Measurements from ENCODE around the gene PLPPR1.
"Not testable (repeated sequence)": the region's sequence is repeated elsewhere in the genome, so short reads cannot be mapped to it uniquely, and the experiment has no call there.

Gene PLPPR1

GRCh38 chr9:101127369-101127768 lies 98.8 kb downstream of the PLPPR1 start:
- DNase-seq, result not testable (repeated sequence)

- no peak for DNase-seq
Observed at GRCh38 chr9:101128623-101129022, 100.1 kb downstream of the PLPPR1 start.

- no peak for DNase-seq
Observed at GRCh38 chr9:101130054-101130453, 101.5 kb downstream of the PLPPR1 start.

- no peak for DNase-seq
Observed at GRCh38 chr9:101131326-101131725, 102.8 kb downstream of the PLPPR1 start.

- DNase-seq, result no peak
Observed at GRCh38 chr9:101132801-101133200, 104.3 kb downstream of the PLPPR1 start.

GRCh38 chr9:101138509-101138908 lies 110.0 kb downstream of the PLPPR1 start:
- no peak for DNase-seq

GRCh38 chr9:101139082-101139481 lies 110.6 kb downstream of the PLPPR1 start:
- peak; percentile 66 for DNase-seq

GRCh38 chr9:101140764-101141163 lies 112.2 kb downstream of the PLPPR1 start:
- DNase-seq, result no peak

GRCh38 chr9:101146508-101146907 lies 118.0 kb downstream of the PLPPR1 start:
- DNase-seq, result no peak

- no peak for DNase-seq
Observed at GRCh38 chr9:101148344-101148743, 119.8 kb downstream of the PLPPR1 start.

GRCh38 chr9:101158361-101158760 lies 129.8 kb downstream of the PLPPR1 start:
- no peak for DNase-seq

- no peak for DNase-seq
Observed at GRCh38 chr9:101162231-101162630, 133.7 kb downstream of the PLPPR1 start.

- no peak for DNase-seq
Observed at GRCh38 chr9:101165131-101165530, 136.6 kb downstream of the PLPPR1 start.

GRCh38 chr9:101167490-101168134 lies 139.1 kb downstream of the PLPPR1 start:
- DNase-seq, result no peak

- DNase-seq, result no peak
Observed at GRCh38 chr9:101172616-101173015, 144.1 kb downstream of the PLPPR1 start.

GRCh38 chr9:101173907-101174306 lies 145.4 kb downstream of the PLPPR1 start:
- no peak for DNase-seq

GRCh38 chr9:101176384-101176783 lies 147.9 kb downstream of the PLPPR1 start:
- no peak for DNase-seq

GRCh38 chr9:101184813-101185278 lies 156.3 kb downstream of the PLPPR1 start:
- DNase-seq, result no peak

GRCh38 chr9:101191723-101192122 lies 163.2 kb downstream of the PLPPR1 start:
- DNase-seq, result no peak

- no peak for DNase-seq
Observed at GRCh38 chr9:101197026-101197425, 168.5 kb downstream of the PLPPR1 start.

- DNase-seq, result no peak
Observed at GRCh38 chr9:101200852-101201251, 172.3 kb downstream of the PLPPR1 start.

GRCh38 chr9:101201630-101202029 lies 173.1 kb downstream of the PLPPR1 start:
- peak; percentile 11 for DNase-seq

- DNase-seq, result no peak
Observed at GRCh38 chr9:101209670-101210069, 181.1 kb downstream of the PLPPR1 start.

- DNase-seq, result no peak
Observed at GRCh38 chr9:101212661-101213060, 184.1 kb downstream of the PLPPR1 start.

GRCh38 chr9:101219030-101219429 lies 190.5 kb downstream of the PLPPR1 start:
- DNase-seq, result no peak

Data from NCI-H2029 treated with DMSO at 0.1 percent for 48 hours (cell line).